ENCODE results near the gene SSMEM1. TPM values are rescaled to one million over a fixed set of nuclear protein-coding genes. Genes with fewer than 3 reads are reported as not detected.

Gene SSMEM1
- total RNA-seq, 1 experiment from 2014 or later = not detected

DNA sequence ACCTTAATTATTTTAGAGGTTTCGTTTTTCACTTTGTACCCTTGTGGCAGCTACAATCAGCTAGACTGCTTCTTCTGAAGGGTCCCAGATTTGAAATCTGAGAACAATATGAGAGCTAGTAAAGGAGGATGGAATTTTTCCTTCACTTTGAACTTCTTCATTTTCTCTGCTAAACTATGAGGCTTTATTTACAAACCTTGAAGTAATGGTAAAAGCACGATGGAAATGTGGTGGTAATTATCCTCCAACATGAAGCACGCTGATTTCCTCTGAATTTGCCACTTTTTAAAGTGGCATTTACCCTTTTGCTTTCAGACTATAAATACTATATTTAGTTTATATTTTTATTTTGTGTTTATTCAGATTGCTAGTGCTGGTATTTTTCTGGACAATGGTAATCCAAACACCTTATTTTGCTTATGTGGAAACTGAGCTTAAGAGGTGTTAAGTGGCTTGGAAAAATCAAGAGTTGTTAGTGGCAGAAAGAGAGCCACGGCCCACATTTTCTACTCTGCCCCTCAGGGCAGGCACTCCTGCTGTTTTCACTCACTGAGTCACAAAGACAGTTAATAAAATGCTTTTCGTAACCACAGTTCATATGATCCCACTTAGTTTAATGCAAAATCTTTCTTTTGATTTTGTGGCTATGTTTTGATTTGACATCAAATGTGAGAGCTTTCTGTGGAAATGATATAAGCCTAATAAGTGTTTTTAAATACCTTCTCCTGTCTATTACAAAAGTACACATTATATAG lies 2.7 kb downstream of the SSMEM1 start:
- Histone ChIP-seq H3K27me3 (ENCODE audit: control insufficient read depth, insufficient read depth, low read length) (no peaks in the 10 kb centered on the region), H3K36me3 (ENCODE audit: control insufficient read depth, insufficient read depth, low read length) (no peaks in the 10 kb centered on the region), H3K9me3 (ENCODE audit: control insufficient read depth, insufficient read depth, low read depth, low read length) (no peaks in the 10 kb centered on the region), H3K4me3 (ENCODE audit: low read depth in 2 of 2, low read length in 2 of 2) (no peak overlapping the region), H3K4me1 (ENCODE audit: control insufficient read depth, insufficient read depth, low read length) (0 out of 2 replicates have a peak, but pooled peaks cover 6% of the 10 kb centered on the region), H3K27ac (ENCODE audit: low read length) (no peak overlapping the region)
- no peak for DNase-seq (ENCODE audit: low read depth, low spot score)
- in situ Hi-C loops (cut with HindIII; ENCODE audit: low pct_unique_long_range_greater_than_20kb, low sequenced_read_pairs) = no loop called here
- CTCF ChIA-PET = no interaction called here
- TF ChIP-seq SIN3A (IDR thresholded peaks at IDR 0.05; ENCODE audit: borderline replicate concordance, insufficient read depth, low read depth, low read length) = no peak
- no peak for TF ChIP-seq POLR2AphosphoS5 (IDR thresholded peaks at IDR 0.05; ENCODE audit: low read depth, low read length)
- TF ChIP-seq, protein P1, sequence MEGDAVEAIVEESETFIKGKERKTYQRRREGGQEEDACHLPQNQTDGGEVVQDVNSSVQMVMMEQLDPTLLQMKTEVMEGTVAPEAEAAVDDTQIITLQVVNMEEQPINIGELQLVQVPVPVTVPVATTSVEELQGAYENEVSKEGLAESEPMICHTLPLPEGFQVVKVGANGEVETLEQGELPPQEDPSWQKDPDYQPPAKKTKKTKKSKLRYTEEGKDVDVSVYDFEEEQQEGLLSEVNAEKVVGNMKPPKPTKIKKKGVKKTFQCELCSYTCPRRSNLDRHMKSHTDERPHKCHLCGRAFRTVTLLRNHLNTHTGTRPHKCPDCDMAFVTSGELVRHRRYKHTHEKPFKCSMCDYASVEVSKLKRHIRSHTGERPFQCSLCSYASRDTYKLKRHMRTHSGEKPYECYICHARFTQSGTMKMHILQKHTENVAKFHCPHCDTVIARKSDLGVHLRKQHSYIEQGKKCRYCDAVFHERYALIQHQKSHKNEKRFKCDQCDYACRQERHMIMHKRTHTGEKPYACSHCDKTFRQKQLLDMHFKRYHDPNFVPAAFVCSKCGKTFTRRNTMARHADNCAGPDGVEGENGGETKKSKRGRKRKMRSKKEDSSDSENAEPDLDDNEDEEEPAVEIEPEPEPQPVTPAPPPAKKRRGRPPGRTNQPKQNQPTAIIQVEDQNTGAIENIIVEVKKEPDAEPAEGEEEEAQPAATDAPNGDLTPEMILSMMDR (IDR thresholded peaks at IDR 0.05) = no peak
- no peak for TF ChIP-seq TCF7L2 (IDR thresholded peaks at IDR 0.05; ENCODE audit: low read depth, low read length)
- TF ChIP-seq, protein P2, sequence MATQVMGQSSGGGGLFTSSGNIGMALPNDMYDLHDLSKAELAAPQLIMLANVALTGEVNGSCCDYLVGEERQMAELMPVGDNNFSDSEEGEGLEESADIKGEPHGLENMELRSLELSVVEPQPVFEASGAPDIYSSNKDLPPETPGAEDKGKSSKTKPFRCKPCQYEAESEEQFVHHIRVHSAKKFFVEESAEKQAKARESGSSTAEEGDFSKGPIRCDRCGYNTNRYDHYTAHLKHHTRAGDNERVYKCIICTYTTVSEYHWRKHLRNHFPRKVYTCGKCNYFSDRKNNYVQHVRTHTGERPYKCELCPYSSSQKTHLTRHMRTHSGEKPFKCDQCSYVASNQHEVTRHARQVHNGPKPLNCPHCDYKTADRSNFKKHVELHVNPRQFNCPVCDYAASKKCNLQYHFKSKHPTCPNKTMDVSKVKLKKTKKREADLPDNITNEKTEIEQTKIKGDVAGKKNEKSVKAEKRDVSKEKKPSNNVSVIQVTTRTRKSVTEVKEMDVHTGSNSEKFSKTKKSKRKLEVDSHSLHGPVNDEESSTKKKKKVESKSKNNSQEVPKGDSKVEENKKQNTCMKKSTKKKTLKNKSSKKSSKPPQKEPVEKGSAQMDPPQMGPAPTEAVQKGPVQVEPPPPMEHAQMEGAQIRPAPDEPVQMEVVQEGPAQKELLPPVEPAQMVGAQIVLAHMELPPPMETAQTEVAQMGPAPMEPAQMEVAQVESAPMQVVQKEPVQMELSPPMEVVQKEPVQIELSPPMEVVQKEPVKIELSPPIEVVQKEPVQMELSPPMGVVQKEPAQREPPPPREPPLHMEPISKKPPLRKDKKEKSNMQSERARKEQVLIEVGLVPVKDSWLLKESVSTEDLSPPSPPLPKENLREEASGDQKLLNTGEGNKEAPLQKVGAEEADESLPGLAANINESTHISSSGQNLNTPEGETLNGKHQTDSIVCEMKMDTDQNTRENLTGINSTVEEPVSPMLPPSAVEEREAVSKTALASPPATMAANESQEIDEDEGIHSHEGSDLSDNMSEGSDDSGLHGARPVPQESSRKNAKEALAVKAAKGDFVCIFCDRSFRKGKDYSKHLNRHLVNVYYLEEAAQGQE (IDR thresholded peaks at IDR 0.05; ENCODE audit: insufficient read depth in 1 of 2, low read depth in 2 of 2, low read length in 1 of 2) = no peak
- ATAC-seq = no peak
- POLR2A ChIA-PET = interaction anchor here (0.5 kb wide), 1 partner anchor 503 kb away, joined by 7 read pairs; no protein-coding TSS in a partner anchor
- BruUV-seq (replicated peaks) = no TSS peak
- intact Hi-C loops (cut with micrococcal nuclease; ENCODE audit: unreplicated experiment) = no loop called here

DNA sequence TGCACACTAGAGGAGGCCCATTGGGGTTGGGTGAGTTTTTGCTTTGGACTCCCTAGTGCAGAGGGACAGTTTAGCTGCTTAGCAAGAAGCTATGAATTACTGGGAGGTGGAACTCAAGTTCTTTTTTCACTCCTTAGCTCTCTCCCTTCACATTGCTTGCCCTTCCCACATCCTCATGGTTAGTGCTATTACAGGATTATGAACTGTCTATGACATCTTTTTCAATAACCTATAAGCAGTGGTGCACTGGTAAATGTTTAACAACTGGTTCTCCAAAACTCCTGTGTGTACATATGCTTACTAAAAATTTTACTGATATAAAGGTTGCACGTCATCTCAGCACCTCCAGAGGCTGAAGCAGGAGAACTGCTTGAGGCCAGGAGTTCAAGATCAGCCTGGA lies 6.2 kb downstream of the SSMEM1 start:
- intact Hi-C loops (cut with micrococcal nuclease; ENCODE audit: unreplicated experiment) = no loop called here
- ChIA-PET CTCF (no interaction called here), POLR2A (no interaction called here)
- no peak for ATAC-seq
- Histone ChIP-seq H3K9me3 (ENCODE audit: control insufficient read depth, insufficient read depth, low read depth, low read length) (no peaks in the 10 kb centered on the region), H3K27me3 (ENCODE audit: control insufficient read depth, insufficient read depth, low read length) (no peaks in the 10 kb centered on the region), H3K4me1 (ENCODE audit: control insufficient read depth, insufficient read depth, low read length) (0 out of 2 replicates have a peak, but pooled peaks cover 6% of the 10 kb centered on the region), H3K36me3 (ENCODE audit: control insufficient read depth, insufficient read depth, low read length) (no peaks in the 10 kb centered on the region), H3K27ac (ENCODE audit: low read length) (no peak overlapping the region), H3K4me3 (ENCODE audit: low read depth in 2 of 2, low read length in 2 of 2) (no peak overlapping the region)
- no TSS peak for BruUV-seq (replicated peaks)
- TF ChIP-seq SIN3A (IDR thresholded peaks at IDR 0.05; ENCODE audit: borderline replicate concordance, insufficient read depth, low read depth, low read length) (no peak), POLR2AphosphoS5 (IDR thresholded peaks at IDR 0.05; ENCODE audit: low read depth, low read length) (no peak), TCF7L2 (IDR thresholded peaks at IDR 0.05; ENCODE audit: low read depth, low read length) (no peak)
- TF ChIP-seq, protein P1 (IDR thresholded peaks at IDR 0.05) = no peak
- TF ChIP-seq, protein P2 (IDR thresholded peaks at IDR 0.05; ENCODE audit: insufficient read depth in 1 of 2, low read depth in 2 of 2, low read length in 1 of 2) = no peak
- in situ Hi-C loops (cut with HindIII; ENCODE audit: low pct_unique_long_range_greater_than_20kb, low sequenced_read_pairs) = no loop called here
- no peak for DNase-seq (ENCODE audit: low read depth, low spot score)

All from Panc1 (cell line).